ENCODE measurements around the gene CYFIP2.

CYFIP2 gene

DNA sequence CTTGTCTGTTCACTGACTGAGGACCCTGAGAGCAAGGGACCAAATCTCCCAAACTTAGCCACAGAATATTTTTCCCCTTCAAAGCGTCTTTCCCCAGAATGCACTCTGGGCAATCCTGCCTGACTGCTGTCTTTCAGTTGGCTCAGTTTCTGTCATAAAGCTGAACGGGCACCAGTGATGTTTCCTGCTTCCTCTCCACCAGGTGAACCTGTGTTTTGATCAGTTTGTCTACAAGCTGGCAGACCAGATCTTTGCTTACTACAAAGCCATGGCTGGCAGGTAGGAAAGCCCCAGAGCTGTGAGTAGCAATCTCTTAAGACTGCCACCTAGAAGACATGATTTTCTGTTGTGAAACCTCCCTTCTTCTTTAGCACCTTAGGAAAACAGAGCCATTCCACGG is 61.8 kb downstream of the CYFIP2 start:
- no peak for DNase-seq

DNA sequence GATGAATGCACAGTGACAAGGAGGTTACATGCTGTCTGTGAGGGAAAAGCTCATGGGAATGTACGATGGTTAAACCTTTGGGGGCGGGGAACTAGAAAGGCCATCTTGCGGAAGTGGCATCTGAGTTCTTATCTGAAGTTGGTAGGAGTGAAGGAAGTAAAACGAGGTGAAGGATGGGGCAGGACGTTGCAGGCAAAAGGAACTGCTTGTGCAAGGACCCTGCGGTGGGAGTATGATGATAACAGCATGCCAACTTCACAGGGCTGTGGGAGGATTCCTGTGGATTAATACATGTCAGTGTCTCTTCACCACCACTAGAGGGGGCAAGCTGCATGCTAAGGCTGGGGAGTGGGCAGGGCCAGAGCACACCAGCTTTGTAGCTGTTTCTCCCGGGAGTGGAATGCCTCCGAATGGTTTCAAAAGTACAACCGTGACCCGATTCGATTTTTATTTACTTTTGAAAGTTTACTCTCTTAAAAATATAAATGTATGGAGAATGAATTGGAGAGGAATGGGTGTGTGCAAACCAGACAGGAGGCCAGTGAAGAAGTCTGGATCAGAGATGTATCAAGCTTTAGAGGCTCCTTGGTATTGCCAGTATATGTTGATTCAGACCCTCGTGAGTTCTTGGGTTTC is 62.5 kb downstream of the CYFIP2 start:
- peak; percentile 25 for DNase-seq

DNA sequence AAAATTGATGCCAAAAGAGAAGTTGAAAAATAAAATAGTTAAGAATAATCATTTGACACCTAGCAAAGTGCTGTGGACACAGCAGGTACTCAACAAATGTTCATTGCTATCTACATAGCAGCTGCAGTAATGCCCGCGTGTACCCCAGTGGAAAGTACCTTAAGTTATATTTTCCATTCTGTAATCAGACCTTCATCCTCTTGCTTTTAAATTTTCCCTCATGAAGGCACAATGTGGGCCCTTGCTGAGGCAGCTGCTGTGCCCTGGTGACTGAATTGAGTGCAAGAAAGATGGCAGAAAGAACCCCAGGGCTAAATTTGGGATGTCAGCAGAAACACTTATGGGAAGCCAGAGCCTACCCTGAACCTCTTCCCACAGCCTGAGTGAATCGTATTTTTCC is 65.9 kb downstream of the CYFIP2 start:
- no peak for DNase-seq

DNA sequence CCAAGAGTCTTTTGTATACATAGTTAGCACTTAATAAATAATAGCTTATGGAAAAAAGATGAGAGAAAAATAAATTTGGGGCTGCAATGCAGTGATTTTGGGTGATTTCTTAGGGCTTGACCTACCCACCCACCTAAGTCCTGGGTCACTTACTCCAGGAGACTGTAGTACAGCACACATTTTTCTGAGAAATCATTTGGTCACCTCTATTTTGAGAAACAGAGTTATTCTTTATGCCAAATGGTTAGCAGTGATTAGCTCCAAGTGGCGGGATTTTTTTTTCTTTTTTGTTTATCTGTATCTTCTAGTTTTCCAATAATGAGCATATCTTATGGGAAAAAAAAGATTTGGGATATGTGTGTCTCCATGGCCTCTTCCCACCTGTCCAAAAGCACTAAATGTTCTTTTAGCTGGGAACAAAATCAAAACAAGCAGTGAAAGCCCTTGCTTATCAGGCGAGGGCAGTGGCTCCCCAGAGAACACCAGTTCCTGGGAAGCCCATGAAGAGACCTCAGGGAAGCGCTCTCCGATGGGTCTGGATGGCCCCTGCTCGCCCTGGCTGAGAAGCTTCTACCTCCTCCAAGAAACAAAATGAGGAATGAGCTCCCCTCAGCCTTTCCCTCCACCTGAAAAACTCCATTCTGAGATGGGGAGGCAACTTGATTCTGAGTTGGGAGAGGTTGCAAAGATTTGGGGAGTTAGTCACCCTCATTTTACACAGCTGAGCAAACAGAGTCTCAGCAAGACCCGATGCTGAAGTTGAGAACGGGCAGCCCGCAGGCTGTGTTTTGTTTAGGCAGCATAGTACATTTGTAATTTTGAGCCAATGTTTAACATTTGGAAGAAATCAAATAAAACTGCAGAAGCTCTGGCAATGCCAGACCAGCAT is 69.9 kb downstream of the CYFIP2 start:
- DNase-seq: no peak

DNA sequence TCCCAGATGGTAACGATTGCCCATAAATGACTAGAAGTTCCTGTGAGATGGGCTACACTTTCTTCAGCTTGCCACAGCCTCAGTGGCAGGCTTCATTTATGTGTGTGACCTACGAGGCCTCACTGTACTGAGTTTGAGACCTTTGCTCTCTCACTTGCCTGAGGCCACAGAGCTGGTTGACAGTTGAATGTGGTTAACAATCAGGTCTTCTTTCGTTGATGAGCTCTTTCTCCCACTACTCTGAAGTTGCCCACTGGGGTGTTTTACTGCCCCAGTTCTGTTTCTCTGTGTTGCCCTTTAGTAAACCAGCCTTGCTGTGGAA is 70.5 kb downstream of the CYFIP2 start:
- DNase-seq: no peak

DNA sequence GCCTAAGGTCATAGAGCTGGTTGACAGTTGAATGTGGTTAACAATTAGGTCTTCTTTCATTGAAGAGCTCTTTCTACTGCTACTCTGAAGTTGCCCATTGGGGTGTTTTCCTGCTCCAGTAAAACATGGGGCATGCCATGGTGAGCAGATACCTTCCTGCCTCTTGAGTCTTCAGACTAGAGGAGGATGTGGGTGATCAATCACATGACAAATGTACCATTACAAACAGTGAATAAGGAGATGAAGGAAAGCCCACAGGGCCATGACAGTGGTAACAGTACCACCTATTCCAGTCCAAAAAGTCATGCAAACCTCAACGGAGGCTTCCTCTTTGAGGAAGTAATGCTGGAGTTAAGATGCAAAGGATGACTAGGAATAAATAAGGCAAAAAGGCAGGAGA is 73.5 kb downstream of the CYFIP2 start:
- DNase-seq: no peak

DNA sequence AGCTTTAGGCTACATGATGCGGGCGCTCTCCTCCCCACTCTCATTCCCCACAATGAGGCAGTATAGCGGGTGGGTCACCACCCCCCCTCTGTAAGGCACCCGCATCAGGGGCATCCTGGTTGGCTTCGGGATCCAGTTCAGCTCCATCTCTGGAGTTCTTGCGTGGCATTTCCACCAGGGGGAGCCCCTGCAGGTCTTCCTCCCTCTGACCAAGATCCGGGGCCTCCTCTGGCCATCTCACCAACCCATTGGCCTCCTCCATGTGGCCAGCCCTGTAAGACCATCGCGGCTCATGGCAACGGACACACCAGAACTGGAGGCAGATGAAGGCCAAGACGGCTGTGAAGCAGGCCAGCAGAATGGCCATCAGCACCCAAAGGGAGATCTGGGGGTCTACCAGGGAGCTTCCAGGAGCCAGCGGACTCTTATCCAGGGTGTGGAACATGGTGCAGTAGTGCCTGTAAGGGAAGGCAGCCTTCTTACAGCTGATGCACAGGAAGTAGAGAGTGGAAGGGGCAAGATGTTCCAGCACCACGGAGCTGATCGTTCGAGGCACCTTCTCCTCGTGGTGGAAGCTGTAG is 77.0 kb downstream of the CYFIP2 start:
- no peak for DNase-seq

DNA sequence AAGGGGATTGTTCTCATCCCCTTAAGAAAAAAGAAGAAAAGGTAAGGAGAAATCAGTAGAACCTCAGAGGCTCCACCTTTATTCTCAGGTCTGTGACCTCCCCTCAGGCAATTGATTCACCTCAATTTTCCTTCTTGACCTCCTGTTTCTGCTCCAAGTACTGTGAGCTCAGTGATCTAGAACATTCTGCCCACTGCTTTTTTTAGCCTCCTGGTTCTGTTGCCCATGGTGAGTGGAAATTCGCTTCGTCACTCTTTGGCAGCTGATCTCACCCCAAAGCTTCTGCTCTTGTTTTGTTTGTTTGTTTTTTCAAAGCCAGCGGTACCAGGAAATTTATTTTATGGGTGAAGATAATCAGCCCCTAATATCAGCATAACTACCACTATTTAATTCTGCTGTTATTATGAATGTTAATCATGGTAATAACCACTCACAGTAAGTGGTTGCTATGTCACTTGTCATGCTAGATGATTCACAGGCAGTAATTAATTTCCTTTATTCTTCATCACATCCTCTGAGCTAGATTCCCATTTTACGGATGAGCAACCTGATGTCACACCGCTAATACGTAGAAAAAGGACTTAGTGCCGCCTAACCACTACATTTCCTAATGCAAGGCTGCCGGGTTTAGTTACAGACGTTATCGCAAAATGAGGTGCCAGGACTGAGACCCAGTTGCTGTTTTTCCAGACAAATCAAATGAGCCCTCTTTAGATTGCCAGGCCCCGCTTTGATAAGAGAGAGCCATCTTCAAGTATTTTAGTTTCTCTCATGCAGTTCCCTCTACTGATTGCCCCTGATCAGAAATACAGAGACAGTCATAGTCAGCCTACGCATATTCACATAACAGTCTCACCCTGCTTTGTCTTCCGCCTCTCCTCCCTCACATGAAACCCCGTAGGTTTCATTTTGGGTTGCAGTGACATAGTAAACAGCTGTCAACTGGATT is 78.2 kb downstream of the CYFIP2 start:
- no peak for DNase-seq

DNA sequence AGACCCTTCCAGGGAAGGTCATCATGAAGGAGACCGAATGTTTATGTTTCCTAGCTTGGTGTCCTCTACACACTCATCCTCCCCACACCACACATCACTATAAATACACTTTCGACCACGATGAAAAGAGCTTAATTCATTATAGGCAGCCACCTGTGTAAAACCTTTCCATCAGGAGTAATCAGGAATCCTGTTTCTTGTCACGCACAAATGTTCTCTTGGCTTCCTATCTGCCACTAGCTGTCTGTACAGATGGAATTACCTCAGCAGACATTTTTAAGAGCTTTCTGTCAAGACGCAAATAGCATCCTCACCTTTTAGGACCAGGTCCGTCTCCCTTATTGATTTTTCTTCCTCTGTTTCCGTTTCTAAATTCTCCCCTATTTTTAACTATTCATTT is 79.1 kb downstream of the CYFIP2 start:
- no peak for DNase-seq

DNA sequence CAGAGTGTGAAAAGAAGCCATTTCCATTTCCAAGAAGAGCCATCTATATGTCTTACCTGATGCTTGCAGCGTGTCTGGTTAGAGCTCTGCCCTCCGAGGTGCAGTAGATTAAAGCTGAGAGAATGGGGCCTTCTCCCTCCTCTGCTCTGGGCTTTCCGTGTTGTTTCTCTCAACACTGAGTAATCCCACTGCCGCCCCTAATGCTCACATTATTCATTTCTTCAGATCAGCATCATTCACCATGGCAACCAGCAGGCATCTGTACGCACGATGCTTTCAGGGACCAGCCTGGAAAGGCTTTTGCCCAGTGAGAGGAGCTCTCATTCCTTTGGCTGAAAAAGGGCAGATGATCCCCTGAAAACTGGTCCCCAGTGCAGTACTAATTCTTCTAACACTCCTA is 79.6 kb downstream of the CYFIP2 start:
- DNase-seq: no peak

DNA sequence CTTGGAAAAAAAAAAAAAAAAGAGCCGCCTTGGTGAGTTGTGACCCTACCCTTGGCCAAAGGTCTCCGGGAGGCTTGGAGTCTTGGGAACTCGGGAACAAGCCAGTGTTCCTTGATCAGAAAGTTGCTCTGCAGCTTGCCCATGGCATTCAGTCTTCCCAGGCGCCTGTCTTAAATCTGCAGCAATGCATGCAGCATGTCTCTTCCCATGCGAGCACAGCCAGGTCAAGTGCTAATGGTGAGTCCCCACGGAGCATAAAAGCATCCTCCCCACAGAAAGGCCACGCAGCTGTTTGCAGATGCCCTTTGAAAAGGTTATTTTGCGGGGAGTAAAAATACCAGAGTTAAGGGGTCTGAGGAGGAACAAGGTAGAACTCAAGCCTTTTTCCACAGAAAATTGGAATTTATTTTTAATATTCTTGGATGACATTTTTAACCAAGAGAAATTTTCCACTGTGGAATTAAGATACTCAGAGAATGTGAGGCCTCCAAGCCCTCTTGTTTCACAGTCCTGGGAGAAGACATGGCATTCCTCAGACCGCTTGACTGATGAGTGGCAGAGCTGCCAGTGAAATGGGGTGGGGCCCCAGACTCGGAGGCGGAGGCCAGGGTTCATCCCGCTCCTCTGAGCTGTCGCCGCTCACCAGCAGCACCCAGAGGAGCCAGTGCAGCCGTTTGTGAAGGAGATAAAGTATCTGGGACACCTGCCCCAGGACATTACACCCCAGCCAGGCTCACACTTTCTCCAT is 81.6 kb downstream of the CYFIP2 start:
- DNase-seq: no peak

DNA sequence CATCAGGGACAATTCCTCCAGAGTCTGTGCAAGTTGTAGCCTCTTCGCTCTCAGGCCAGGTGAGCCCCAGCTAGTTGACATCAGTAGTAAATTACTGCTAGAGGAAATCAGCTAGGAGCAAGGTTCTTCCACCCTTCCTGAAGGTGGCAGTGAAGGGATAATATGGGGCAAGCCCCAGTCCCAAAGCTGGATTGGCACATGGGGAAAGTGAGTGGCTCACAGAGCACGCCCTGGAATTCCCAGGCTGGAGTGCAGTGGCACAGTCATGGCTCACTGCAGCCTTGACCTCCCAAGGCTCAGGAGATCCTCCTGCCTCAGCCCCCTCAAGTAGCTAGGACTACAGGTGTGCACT is 82.1 kb downstream of the CYFIP2 start:
- DNase-seq: no peak

DNA sequence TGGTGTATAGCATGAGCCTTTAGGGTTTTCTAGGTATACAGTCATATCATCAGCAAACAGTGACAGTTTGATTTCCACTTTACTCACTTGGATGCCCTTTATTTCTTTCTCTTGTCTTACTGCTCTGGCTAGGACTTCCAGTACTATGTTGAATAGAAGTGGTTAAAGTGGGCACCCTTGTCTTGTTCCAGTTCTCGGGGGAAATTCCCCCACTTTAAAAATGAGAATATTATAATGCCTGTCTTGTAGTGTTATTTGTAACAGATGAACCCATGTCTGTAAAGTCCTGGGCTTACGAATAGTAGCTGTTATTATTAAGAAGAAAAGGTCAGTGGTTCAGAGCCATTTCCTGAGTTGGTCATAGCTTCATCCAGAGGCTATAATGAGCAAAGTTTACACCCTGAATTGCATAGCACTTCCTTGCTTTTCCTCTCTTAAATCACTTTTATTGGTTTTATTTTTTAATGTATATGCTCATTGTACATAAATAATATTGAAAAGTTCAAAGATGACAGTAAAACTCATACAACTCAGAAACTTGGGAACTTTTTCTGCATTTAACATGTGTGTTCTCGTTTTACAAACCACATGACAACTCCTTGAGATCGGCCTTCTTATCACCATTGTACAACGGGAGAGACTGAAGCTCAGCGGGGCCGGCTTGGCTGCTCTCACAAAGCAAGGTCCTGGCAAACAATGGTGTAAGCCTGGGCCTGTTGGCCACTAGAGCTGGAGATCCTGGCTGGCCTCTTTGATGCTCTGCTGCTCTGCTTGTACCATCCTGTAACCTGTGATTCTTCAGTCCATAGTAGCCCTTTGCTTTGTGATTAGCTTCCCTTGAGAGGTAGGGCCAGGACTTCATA is 85.2 kb downstream of the CYFIP2 start:
- no peak for DNase-seq

DNA sequence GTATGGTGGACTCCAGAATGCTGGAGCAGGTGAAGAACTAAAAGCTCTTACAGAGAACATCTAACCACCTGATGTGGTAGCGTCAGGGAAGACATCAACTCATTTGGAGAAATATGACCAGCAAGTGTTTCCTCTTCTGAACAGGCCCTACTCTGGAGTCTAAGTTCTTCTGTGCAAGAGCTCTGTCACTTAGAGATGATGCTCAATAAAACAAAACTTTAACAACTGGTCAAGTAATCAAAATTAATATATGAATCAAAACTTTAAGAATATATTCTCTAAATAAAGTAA is 85.8 kb downstream of the CYFIP2 start:
- no peak for DNase-seq

DNA sequence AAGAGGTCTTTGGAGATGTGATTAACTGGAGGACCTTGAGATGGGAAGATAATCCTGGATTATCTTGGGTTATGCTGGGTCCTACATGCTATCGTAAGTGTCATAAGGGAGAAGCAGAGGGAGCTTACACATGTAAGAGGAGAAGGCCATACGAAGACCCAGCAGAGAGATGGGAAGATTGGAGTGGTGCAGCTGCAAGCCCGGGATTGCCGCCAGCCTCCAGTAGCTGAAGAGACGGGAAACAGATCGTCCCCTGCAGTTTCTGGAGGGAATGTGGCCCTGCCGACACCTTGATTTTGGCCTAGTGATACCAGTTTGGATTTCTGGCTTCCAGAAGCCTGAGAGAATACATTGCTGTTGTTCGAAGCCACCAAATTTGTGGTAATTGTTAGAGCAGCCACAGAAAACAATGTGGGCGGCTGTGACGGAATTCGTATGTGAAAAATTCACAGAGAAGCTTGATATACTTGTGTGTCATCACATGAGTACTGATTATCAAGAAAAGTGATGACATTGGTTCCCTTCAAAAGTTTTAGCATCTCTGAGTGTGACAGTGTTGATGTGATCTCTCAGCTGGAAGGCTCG is 86.9 kb downstream of the CYFIP2 start:
- no peak for DNase-seq

DNA sequence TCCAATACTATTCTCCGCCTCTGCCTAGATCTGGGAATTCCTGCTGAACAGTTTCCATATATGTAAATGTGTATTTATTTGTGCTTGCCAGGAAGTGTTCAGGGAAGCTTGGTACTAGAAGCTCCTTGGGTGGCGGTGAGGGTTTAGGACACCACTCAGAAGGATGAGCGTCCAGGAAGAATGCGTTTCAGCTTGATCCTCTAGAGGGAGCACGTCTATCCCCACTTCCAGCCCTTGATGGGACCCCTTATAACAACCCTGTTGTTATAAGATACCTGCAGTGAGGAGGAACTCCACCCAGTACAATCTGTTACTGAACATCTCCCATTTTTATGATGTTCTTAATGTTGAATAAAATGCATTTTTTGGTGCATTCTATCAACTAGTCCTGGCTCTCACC is 88.9 kb downstream of the CYFIP2 start:
- DNase-seq: no peak

DNA sequence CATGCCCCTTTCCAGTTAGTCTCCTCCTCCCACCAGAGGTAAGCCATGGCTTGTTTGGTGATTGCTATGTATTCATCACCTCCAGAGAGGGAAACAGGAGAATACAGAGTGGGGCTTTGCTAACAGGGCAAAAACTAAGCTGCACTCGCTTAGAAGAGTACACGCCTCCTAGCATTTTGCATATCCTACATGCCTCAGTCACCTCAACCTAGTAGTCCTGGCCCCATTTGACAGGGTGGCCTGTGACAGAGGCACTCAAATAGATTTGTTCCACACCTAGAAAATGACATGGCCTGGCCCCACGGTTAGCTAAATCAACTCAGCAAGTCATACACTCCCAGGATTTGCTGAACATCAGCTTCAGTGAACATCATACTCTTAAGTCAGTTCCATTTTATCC is 90.7 kb downstream of the CYFIP2 start:
- DNase-seq: no peak

DNA sequence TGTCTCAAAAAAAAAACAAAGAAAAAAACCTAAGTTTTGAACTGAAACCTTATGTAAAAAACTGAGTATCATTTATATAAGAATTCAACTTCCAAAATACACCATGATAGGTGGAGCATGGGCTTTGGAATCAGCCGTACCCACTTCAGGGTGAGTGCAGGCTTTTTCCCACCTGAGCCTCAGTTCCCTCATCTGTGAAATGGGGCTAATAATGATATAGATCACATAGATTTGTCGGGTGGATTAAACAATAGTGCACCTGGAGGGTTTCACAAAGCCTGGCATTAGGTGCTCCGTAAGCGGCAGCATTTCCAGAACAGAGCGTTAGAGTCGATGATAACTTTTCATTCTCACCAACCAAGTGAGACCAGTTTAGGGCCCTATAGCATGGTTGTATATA is 91.9 kb downstream of the CYFIP2 start:
- no peak for DNase-seq

DNA sequence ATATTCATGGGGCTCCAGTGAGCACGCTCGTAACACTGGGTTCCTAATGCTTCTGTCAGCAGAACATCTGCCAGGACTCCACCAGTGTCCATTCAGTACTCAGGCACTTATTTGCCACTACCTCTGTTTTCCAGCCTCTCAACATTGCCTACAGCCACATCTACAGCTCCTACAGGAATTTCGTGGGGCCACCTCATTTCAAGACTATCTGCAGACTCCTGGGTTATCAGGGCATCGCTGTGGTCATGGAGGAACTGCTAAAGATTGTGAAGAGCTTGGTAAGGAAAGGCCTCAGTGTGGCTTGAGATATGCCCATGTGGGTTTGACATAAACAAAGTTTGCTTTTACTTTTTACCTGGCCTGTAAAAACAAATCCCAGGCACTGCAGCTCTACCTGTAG is 92.9 kb downstream of the CYFIP2 start:
- DNase-seq: no peak

DNA sequence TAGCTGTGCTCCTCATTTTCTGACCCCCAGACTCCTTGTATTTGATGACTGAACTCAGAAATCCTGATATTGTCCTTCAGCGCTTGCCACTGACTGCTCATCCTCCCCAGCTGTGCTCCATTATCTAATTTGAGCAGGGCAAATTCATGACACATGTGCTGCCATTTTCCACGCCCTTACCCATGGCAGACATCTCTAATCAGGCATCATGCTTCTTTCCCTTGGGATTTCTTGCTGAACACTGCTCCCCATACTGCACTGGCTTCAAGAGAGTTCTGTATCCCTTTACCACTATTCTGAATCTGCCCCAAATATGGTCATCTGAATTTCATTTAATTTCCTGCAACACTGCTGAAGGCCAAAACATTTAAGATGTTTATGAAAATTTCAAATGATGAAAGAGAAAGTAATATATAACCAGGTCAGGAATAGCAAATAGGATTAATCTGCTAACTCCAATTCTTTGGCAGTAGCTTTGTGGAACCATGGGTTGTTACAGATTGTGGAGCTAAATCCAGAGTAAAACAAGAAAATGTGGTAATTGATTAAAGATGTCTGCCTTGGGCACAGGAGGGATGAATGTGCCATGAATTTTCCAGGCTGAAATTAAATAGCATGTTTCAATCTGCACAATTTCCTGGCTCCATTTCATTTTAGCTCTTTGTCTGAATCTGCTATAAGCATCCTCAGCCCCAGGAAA is 93.6 kb downstream of the CYFIP2 start:
- DNase-seq: no peak

DNA sequence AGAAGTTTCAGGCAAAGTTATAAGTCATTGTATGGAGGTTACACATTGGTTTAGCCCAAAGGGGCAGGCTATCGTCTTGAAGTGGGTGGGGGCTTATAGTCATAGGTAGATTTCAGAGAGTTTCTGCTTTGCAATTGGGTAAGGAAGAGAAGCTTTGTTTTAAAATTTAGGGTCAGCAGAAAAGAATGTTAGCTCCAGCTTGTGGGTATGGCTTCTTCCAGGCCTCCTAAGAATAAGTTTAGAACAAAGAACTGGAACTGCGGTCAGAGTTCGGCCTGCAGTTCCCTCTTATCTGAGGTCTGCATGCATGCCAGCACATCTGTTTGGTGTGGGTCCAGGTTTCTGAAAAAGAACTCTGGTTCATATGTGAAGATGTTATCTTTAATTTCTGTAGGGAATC is 96.1 kb downstream of the CYFIP2 start:
- no peak for DNase-seq
